ENCODE results near the gene PILRB. TPM values are rescaled to one million over a fixed set of nuclear protein-coding genes. Genes with fewer than 3 reads are reported as not detected.

The PILRB gene
- 13.5 and 19.0 TPM in 2 replicates for total RNA-seq

DNA sequence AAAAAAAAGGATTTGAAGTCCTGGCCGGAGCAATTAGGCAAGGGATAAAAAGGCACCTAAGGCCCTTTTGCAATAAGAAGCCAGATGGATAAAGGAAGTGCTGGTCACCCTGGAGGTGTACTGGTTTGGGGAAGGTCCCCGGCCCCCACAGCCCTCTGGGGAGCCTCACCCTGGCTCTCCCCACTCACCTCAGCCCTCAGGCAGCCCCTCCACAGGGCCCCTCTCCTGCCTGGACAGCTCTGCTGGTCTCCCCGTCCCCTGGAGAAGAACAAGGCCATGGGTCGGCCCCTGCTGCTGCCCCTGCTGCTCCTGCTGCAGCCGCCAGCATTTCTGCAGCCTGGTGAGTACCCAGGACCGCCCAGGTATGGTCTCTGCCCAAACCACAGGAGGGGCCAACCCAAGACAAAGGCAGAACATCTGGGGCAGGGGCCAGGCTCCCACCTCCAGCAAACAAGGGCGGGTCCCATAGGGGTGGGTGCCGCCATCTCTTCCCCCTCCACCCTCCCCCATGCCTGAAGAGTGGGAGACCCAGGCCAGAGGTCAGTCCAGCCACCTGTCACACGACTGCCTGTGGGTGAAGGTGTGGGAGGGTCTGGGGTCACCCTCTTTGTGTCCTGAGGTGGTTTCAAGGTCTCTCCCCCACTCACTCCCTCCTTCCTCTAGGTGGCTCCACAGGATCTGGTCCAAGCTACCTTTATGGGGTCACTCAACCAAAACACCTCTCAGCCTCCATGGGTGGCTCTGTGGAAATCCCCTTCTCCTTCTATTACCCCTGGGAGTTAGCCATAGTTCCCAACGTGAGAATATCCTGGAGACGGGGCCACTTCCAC lies at the start of gene PILRB:
TSS of gene PILRB (plus strand) at position 91 of the 830 bp plus-strand sequence. CDS start at position 277, 186 bp downstream.

GRCh38 chr7:100373261-100373831 lies 15.4 kb downstream of the PILRB start, which contains the start of gene PILRA:
TSS of gene PILRA (plus strand) at chr7:100373487. CDS start at chr7:100373657, 170 bp downstream.

Other genes with a start within 250 kb of the PILRB start
- gene TAF6, start 238.8 kb upstream of the PILRB start, total RNA-seq: 51.4 and 58.5 TPM in 2 replicates
- 22.0 and 22.9 TPM in 2 replicates for gene CNPY4, start 238.5 kb upstream of the PILRB start, total RNA-seq
- 3.4 and 5.4 TPM in 2 replicates for gene MBLAC1, start 231.2 kb upstream of the PILRB start, total RNA-seq
- 136 and 155 TPM in 2 replicates for gene LAMTOR4, start 209.2 kb upstream of the PILRB start, total RNA-seq
- 7.3 and 10.5 TPM in 2 replicates for gene TRAPPC14, start 199.4 kb upstream of the PILRB start, total RNA-seq
- gene GAL3ST4, start 189.5 kb upstream of the PILRB start, total RNA-seq: 3.8 and 4.5 TPM in 2 replicates
- gene GPC2, start 180.7 kb upstream of the PILRB start, total RNA-seq: 5.6 TPM in 1 of 2 replicates, not detected in the other
- 0.16 and 1.8 TPM in 2 replicates for gene STAG3, start 180.2 kb upstream of the PILRB start, total RNA-seq
- gene PVRIG, start 138.2 kb upstream of the PILRB start, total RNA-seq: not detected in 2 replicates
- gene SPDYE3, start 50.4 kb upstream of the PILRB start, total RNA-seq: not detected in 2 replicates
- gene PILRA, start 15.4 kb downstream of the PILRB start, total RNA-seq: 0.32 and 1.1 TPM in 2 replicates
- 0.72 and 0.81 TPM in 2 replicates for gene ZCWPW1, start 70.6 kb downstream of the PILRB start, total RNA-seq
- gene MEPCE, start 71.7 kb downstream of the PILRB start, total RNA-seq: 30.8 and 32.3 TPM in 2 replicates
- 8.3 and 16.2 TPM in 2 replicates for gene PPP1R35, start 78.4 kb downstream of the PILRB start, total RNA-seq
- 1.5 TPM in 1 of 2 replicates, not detected in the other for gene SPACDR, start 106.1 kb downstream of the PILRB start, total RNA-seq
- gene TSC22D4, start 121.1 kb downstream of the PILRB start, total RNA-seq: 53.6 and 78.3 TPM in 2 replicates
- 2.4 and 7.0 TPM in 2 replicates for gene NYAP1, start 125.8 kb downstream of the PILRB start, total RNA-seq
- gene AGFG2, start 181.1 kb downstream of the PILRB start, total RNA-seq: 24.3 and 43.0 TPM in 2 replicates
- gene SAP25, start 215.8 kb downstream of the PILRB start, total RNA-seq: not detected in 2 replicates
- gene LRCH4, start 228.0 kb downstream of the PILRB start, total RNA-seq: 35.0 and 56.3 TPM in 2 replicates
- gene FBXO24, start 228.2 kb downstream of the PILRB start, total RNA-seq: 0.65 and 3.1 TPM in 2 replicates
- gene PCOLCE, start 244.2 kb downstream of the PILRB start, total RNA-seq: 131 and 244 TPM in 2 replicates

Data from cardiac atrium fibroblast (primary cell).